HEK293 (cell line): Measurements from ENCODE around the gene TTC31.
A peak's percentile ranks its signal among the peaks of the same experiment; 100 is the strongest.

ENCODE experiments used
- BCL11B ChIP-seq: fragments of 450-650 bp; formaldehyde crosslinking; IDR thresholded peaks from 2 replicates; pipeline ENCODE4 v1.5.1; 2016; ENCODE audit warnings: low read depth, missing biosample characterization, missing genetic modification characterization
- KLF17 ChIP-seq: fragments of 450-650 bp; formaldehyde crosslinking; IDR thresholded peaks from 2 replicates; pipeline ENCODE4 v1.5.1; 2016; ENCODE audit warnings: missing biosample characterization, missing genetic modification characterization
- KLF8 ChIP-seq: fragments of 450-650 bp; formaldehyde crosslinking; IDR thresholded peaks from 2 replicates; pipeline ENCODE4 v1.5.1; 2016; ENCODE audit warnings: missing biosample characterization, missing genetic modification characterization
- KLF9 ChIP-seq: fragments of 450-650 bp; formaldehyde crosslinking; IDR thresholded peaks from 2 replicates; pipeline ENCODE4 v1.5.1; 2016; ENCODE audit warnings: missing biosample characterization, missing genetic modification characterization, low read depth
- MEIS1 ChIP-seq: sonication (generic); formaldehyde crosslinking; IDR thresholded peaks from 2 replicates; pipeline ENCODE4 v1.8.1; 2022; ENCODE audit warnings: missing genetic modification reagents, mild to moderate bottlenecking, borderline replicate concordance
- MZF1 ChIP-seq: fragments of 450-650 bp; formaldehyde crosslinking; IDR thresholded peaks from 2 replicates; pipeline ENCODE4 v1.5.1; 2017; ENCODE audit warnings: missing biosample characterization, missing genetic modification characterization, borderline replicate concordance
- OSR2 ChIP-seq: fragments of 450-650 bp; formaldehyde crosslinking; IDR thresholded peaks from 2 replicates; pipeline ENCODE4 v1.5.1; 2016; ENCODE audit warnings: missing biosample characterization, missing genetic modification characterization
- PBX3 ChIP-seq: sonication (generic); formaldehyde crosslinking; IDR thresholded peaks from 2 replicates; pipeline ENCODE4 v1.8.1; 2022; ENCODE audit warnings: mild to moderate bottlenecking, moderate library complexity, missing genetic modification reagents
- PRDM2 ChIP-seq: fragments of 450-650 bp; formaldehyde crosslinking; IDR thresholded peaks from 2 replicates; pipeline ENCODE4 v1.5.1; 2016; ENCODE audit warnings: missing biosample characterization, missing genetic modification characterization, borderline replicate concordance
- RBAK ChIP-seq: fragments of 450-650 bp; formaldehyde crosslinking; IDR thresholded peaks from 2 replicates; pipeline ENCODE4 v1.5.1; 2016; ENCODE audit warnings: missing biosample characterization, missing genetic modification characterization
- SCRT1 ChIP-seq: fragments of 450-650 bp; formaldehyde crosslinking; IDR thresholded peaks from 2 replicates; pipeline ENCODE4 v1.5.1; 2016; ENCODE audit warnings: missing biosample characterization, missing genetic modification characterization, borderline replicate concordance
- SP2 ChIP-seq: fragments of 450-650 bp; formaldehyde crosslinking; IDR thresholded peaks from 2 replicates; pipeline ENCODE4 v1.5.1; 2016; ENCODE audit warnings: missing biosample characterization, missing genetic modification characterization
- SP3 ChIP-seq: fragments of 450-650 bp; formaldehyde crosslinking; IDR thresholded peaks from 2 replicates; pipeline ENCODE4 v1.5.1; 2016; ENCODE audit warnings: missing biosample characterization, missing genetic modification characterization
- YY2 ChIP-seq: fragments of 450-650 bp; formaldehyde crosslinking; IDR thresholded peaks from 2 replicates; pipeline ENCODE4 v1.5.1; 2016; ENCODE audit warnings: missing biosample characterization, missing genetic modification characterization
- ZNF202 ChIP-seq: fragments of 450-650 bp; formaldehyde crosslinking; IDR thresholded peaks from 2 replicates; pipeline ENCODE4 v1.5.1; 2016; ENCODE audit warnings: missing biosample characterization, missing genetic modification characterization, borderline replicate concordance
- ZNF239 ChIP-seq: fragments of 450-650 bp; formaldehyde crosslinking; IDR thresholded peaks from 2 replicates; pipeline ENCODE4 v1.5.1; 2016; ENCODE audit warnings: missing biosample characterization, missing genetic modification characterization
- ZNF24 ChIP-seq: fragments of 450-650 bp; formaldehyde crosslinking; IDR thresholded peaks from 2 replicates; pipeline ENCODE4 v1.5.1; 2016; ENCODE audit warnings: missing biosample characterization, missing genetic modification characterization
- ZNF248 ChIP-seq: fragments of 450-650 bp; formaldehyde crosslinking; IDR thresholded peaks from 2 replicates; pipeline ENCODE4 v1.5.1; 2017; ENCODE audit warnings: missing biosample characterization, missing genetic modification characterization
- ZNF266 ChIP-seq: fragments of 450-650 bp; formaldehyde crosslinking; IDR thresholded peaks from 2 replicates; pipeline ENCODE4 v1.5.1; 2016; ENCODE audit warnings: missing biosample characterization, missing genetic modification characterization, low read depth
- ZNF350 ChIP-seq: fragments of 450-650 bp; formaldehyde crosslinking; IDR thresholded peaks from 2 replicates; pipeline ENCODE4 v1.5.0; 2017; ENCODE audit warnings: missing biosample characterization, mild to moderate bottlenecking, missing genetic modification characterization
- ZNF394 ChIP-seq: fragments of 450-650 bp; formaldehyde crosslinking; IDR thresholded peaks from 2 replicates; pipeline ENCODE4 v1.5.1; 2016; ENCODE audit warnings: missing biosample characterization, missing genetic modification characterization, mild to moderate bottlenecking, moderate library complexity, borderline replicate concordance
- ZNF501 ChIP-seq: fragments of 450-650 bp; formaldehyde crosslinking; IDR thresholded peaks from 2 replicates; pipeline ENCODE4 v1.5.1; 2016; ENCODE audit warnings: missing biosample characterization, missing genetic modification characterization
- ZNF623 ChIP-seq: fragments of 450-650 bp; formaldehyde crosslinking; IDR thresholded peaks from 2 replicates; pipeline ENCODE4 v1.5.1; 2016; ENCODE audit warnings: missing biosample characterization, missing genetic modification characterization
- ZSCAN18 ChIP-seq: fragments of 450-650 bp; formaldehyde crosslinking; IDR thresholded peaks from 2 replicates; pipeline ENCODE4 v1.5.1; 2016; ENCODE audit warnings: missing biosample characterization, missing genetic modification characterization
- ZXDB ChIP-seq: fragments of 450-650 bp; formaldehyde crosslinking; IDR thresholded peaks from 2 replicates; pipeline ENCODE4 v1.5.1; 2016; ENCODE audit warnings: missing biosample characterization, missing genetic modification characterization
- TF ChIP-seq, protein P1 (sequence below): fragments of 450-650 bp; formaldehyde crosslinking; IDR thresholded peaks from 2 replicates; pipeline ENCODE4 v1.5.1; 2017; ENCODE audit warnings: missing biosample characterization, missing genetic modification characterization
- TF ChIP-seq, protein P2 (sequence below): fragments of 450-650 bp; formaldehyde crosslinking; IDR thresholded peaks from 2 replicates; pipeline ENCODE4 v1.5.1; 2016; ENCODE audit warnings: missing biosample characterization, missing genetic modification characterization

TTC31 gene

GRCh38 chr2:74507145-74507925, 24.5 kb downstream of the TTC31 start, which contains the start of gene PCGF1 (continued):
- TF ChIP-seq, protein P1, sequence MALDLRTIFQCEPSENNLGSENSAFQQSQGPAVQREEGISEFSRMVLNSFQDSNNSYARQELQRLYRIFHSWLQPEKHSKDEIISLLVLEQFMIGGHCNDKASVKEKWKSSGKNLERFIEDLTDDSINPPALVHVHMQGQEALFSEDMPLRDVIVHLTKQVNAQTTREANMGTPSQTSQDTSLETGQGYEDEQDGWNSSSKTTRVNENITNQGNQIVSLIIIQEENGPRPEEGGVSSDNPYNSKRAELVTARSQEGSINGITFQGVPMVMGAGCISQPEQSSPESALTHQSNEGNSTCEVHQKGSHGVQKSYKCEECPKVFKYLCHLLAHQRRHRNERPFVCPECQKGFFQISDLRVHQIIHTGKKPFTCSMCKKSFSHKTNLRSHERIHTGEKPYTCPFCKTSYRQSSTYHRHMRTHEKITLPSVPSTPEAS, result peak; percentile 47; the same call in 1 of the 2 replicates
- TF ChIP-seq PRDM2 (tag by site-specific recombination) (no peak), KLF17 (tag by site-specific recombination) (peak; percentile 95), ZNF24 (tag by site-specific recombination) (peak; percentile 55; the same call in 1 of the 2 replicates), ZNF239 (tag by site-specific recombination) (no peak), ZNF501 (peak; percentile 66; the same call in 1 of the 2 replicates), SP3 (tag by site-specific recombination) (peak; percentile 86), SP2 (tag by site-specific recombination) (peak; percentile 89), ZXDB (tag by site-specific recombination) (peak; percentile 67), ZNF394 (tag by site-specific recombination) (peak; percentile 51; the same call in 1 of the 2 replicates), ZNF248 (tag by site-specific recombination) (no peak), MEIS1 (no peak), ZNF266 (tag by site-specific recombination) (no peak), YY2 (tag by site-specific recombination) (peak; percentile 80), ZSCAN18 (tag by site-specific recombination) (no peak), OSR2 (tag by site-specific recombination) (peak; percentile 13; the same call in 1 of the 2 replicates), KLF9 (tag by site-specific recombination) (peak; percentile 58), ZNF202 (no peak), SCRT1 (tag by site-specific recombination) (no peak), PBX3 (CRISPR knock-in tag) (no peak), ZNF623 (no peak), KLF8 (tag by site-specific recombination) (peak; percentile 71), ZNF350 (tag by site-specific recombination) (no peak), MZF1 (no peak), BCL11B (peak; percentile 46; the same call in 1 of the 2 replicates), RBAK (tag by site-specific recombination) (no peak)
- TF ChIP-seq, protein P2, sequence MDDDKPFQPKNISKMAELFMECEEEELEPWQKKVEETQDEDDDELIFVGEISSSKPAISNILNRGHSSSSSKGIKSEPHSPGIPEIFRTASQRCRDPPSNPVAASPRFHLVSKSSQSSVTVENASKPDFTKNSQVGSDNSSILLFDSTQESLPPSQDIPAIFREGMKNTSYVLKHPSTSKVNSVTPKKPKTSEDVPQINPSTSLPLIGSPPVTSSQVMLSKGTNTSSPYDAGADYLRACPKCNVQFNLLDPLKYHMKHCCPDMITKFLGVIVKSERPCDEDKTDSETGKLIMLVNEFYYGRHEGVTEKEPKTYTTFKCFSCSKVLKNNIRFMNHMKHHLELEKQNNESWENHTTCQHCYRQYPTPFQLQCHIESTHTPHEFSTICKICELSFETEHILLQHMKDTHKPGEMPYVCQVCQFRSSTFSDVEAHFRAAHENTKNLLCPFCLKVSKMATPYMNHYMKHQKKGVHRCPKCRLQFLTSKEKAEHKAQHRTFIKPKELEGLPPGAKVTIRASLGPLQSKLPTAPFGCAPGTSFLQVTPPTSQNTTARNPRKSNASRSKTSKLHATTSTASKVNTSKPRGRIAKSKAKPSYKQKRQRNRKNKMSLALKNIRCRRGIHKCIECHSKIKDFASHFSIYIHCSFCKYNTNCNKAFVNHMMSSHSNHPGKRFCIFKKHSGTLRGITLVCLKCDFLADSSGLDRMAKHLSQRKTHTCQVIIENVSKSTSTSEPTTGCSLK (tag by site-specific recombination), result no peak
